NCI-H2196 treated with DMSO at 0.1 percent for 48 hours (cell line): Measurements from ENCODE around the gene DUSP23.

Experiments used
- DNase-seq: peaks from one replicate; lab custom pipeline; 2025; ENCODE audit not compliant: unreplicated experiment; lab: John Stamatoyannopoulos, UW

Gene DUSP23

DNA sequence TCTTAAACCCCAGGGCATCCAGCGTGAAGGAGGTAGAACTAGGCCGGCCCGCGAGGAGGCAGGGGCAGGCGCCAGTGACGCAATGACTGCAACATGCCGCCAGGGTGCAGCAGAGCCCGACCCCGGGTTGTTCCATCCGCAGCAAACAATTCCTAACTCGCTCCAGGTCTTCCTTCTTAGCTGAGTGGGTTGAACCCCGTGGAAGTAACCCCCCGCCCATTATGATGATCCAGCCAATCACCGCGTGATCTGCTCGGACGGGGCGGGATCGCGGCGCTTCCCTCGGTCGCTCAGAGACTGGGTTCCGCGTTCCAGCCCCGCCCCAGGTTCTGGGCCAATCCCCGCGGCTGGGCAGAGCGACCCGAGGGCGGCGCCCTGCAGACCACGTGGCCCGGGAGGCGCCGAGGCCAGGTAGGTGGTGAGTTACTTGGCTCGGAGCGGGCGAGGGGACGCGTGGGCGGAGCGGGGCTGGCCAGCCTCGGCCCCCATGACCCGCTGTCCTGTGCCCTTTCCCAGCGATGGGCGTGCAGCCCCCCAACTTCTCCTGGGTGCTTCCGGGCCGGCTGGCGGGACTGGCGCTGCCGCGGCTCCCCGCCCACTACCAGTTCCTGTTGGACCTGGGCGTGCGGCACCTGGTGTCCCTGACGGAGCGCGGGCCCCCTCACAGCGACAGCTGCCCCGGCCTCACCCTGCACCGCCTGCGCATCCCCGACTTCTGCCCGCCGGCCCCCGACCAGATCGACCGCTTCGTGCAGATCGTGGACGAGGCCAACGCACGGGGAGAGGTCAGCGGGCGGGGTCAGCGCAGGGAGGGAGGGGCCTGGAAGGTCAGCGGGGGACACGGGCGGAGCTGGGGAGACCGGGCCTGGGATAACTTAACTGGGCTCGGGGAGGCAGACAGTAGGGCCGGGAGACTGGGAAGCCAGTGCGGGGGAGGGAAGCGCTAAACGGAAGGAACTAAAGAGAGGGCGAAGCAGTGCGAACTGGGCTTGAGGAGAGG is at the start of gene DUSP23:
Gene DUSP23, plus strand, starts transcription at position 380 of the 1,000 bp plus-strand sequence. Its CDS starts 139 bp downstream, at position 519.
- DNase-seq = peak; percentile 98

DNA sequence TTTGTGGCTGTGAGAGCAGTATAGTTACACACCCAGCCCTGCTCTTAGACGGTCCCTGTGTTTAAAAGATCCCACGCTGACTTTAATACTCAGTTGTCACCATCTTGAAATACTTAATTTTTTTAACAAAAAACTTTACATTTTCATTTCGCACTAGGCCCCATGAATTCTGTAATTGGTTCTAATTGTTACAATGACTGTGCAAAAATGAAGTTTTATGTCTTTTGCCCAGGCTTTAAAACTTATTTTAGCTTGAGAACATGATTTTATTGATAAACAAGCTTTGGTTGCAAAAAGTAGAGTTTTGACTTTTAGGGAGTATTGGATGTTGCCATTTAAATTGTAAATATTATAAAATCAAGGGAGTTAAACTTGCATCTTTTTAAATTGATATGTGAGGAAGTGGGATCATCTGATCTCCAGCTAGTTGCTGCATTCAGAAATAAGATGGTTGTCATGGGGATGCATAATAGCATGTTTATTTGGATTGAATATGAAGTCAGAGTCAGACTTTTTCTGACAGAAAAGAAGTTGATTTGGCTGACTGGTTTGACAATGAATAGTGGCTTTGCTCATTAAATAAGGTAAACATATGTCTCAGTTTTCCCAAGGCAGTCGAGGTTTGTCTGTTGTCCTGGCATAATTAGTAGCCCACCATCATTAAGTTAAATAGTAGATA is 43.4 kb upstream of the DUSP23 start:
- DNase-seq = no peak

DNA sequence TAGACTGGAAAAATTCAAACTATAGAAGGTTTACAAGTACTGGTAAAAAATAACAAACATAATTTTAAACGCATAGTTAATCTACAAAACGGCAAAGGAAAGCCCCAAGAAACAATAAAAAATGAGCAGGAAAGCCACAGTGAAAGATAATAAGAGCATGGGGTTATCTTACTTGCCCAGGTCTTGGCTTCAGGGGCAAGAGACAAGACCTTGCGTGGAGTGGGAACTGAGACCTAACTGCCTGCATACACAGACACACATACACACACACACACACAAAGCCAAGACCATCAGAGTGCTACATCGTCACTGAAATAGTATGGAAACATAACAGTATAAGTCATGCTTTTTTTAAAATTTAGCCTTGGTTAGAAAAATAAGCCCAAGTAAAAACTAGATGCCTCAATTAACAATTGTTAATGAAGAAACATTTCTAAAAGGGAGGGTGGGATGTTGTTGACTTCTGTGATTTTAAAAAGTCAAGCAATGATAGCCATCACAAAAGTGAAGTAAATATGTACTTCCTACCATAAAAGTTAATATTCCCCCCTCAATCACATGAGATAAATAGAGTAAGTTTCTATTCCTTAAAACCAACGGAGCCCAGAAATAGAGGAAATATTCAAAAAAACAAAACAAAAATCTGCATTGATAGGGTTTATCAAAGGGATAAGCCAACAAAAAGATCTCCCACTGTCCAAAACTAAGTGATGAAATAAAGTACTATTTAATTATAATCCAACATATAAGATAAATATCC is 36.9 kb upstream of the DUSP23 start:
- no peak for DNase-seq

DNA sequence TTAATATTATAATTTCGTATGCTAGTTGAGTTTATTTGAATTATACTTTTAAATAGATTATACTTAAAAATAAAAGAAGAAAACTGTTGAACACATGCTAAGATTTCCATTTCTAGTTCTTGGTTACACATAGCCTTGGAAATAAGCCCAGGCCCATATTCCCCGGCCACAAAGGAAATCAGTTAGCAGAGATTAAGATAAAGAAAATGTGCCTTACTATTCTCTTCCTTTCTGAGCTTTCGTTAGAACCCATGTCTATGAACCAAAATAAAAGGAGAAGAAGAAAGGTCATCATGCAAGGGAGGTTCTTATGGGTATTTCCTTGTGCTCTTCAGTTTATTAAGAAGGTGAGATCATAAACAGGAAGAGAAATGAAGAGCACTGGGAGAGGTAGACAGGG is 34.1 kb upstream of the DUSP23 start:
- DNase-seq = no peak

DNA sequence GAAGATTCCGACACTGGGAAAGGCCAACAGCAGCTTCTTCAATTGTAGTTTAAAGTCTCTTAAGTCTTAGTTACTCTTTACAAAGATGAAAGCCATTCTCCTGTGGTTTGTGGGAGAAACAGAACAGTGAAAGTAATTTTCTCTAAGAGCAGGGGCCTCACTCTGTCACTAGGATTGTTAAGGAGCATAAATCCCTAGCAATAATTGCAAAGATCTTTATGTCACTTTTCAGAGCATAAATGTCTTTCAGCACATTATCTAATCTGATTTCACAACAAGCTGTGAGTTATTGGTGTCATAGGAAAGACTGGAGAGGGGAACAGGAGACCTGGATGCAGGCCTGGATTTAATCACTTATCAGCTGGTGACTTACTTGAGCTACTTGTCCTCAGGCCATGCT is 32.4 kb upstream of the DUSP23 start:
- DNase-seq = no peak

DNA sequence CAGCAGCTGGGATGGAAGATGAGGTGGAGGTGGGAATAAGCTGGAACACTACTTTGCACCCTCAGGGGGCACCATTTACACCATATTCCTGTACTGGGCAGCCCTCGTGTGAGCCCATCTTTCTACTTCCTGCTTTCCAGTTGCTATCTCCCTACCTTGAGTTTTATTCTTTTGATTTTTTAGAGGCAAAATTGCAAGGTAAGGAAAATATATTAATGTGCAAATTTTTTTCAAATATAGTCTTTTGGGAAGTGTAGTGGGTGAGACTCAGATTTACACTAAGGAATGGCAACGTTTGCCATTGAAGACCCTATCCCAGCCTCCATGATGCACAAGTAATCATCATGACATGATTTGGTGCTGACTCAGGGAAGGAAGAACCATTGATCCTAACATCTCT is 31.1 kb upstream of the DUSP23 start:
- DNase-seq = no peak

DNA sequence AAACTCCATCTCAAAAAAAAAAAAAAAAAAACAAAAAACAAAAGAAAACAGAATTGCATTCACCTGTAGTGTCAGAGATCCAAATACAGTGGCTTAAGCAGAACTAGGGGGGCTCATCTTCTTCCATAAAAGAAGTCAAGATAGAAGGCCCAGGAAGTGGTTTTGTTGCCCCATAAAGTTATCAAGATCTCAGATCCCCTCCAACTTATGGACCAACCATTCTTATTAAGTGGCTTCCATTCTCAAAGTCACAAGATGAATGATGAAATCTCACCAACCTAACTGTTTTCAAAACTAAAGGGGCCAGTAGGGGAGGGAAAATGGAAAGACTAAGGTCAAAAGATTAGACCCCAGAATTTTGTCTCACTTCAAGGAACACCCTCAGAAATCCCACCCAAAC is 30.1 kb upstream of the DUSP23 start:
- DNase-seq = no peak

DNA sequence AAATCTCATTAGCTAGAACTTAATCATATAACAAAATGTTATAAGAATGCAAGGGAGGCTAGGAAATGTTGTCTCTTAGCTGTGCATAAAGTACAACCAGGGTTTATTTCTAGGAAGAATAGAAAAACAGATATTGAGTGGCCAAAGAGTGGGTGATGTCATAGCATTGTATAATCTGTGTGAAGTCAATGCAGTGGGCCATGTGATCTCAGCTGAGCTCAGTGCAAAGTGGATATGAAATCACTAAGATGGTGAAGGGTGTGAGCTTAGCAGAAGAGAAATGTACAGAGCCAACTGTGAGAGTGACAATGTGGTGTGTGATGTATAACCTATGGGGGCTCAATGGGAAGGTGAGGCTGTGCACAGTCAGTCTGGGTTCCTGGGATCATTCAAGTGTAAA is 29.7 kb upstream of the DUSP23 start:
- no peak for DNase-seq

DNA sequence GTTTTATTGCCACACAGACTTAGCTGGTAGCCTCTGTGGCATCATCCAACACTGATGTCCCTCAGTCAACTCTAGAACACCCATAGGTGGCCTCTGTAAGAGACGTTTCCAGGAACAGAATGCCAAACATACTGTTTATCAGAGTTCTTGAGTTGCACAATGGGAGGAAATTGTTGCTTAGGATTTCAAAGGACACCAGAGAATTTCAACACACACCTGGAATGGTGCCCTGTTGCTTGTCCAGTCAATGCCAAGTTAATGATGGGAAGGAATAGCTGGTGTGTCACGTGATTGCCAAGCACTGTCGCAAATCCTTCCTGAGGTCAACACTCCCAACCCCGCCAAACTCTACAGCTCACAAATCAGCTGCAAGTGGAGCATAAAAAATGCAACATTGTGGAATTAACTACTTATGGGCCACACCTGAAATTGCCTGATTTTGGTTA is 28.6 kb upstream of the DUSP23 start:
- DNase-seq = no peak

DNA sequence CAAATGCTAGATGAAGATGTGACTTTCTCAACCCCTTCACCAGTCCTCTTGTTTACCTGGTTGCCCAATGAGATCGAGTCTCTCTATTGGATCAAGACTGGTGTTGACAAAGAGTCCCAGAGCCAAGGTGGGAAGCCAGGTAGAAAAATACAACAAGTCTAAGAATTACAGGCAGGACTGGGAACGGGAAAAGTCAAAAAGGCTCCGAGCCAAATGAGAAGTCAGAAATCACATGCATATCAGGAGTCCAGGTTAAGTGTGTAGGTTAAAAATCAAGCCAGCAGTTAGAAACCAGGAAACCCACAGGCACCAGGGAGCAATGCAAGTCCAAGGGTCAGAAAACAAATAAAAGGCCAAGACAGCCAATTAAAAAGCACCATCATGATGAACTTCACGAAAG is 27.4 kb upstream of the DUSP23 start:
- DNase-seq = no peak

DNA sequence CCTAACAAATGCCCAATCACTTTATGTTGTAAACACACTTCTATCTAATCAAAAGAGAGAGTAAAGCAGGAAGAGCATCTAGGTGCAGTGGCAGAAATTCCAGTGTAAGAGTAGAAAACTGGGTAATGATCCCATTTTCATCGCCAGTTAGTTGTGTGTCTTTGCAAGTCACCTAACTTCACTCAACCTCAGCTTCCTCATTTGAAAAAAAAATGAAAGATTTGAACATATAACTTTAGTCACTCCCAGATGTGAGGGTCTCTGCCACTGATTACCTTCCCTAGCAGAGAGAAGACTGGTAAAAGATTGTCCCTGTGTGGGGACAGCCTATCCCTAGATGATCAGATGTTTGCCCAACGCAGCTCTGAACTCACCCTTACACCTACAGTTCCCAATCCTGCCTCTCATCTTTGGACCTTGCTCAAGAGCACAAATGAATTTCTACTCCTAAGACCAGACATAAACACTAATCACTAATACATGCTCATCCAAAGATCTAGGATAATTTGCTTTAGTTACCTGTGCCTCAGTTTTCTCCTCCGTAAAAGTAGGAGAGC is 25.2 kb upstream of the DUSP23 start:
- no peak for DNase-seq

DNA sequence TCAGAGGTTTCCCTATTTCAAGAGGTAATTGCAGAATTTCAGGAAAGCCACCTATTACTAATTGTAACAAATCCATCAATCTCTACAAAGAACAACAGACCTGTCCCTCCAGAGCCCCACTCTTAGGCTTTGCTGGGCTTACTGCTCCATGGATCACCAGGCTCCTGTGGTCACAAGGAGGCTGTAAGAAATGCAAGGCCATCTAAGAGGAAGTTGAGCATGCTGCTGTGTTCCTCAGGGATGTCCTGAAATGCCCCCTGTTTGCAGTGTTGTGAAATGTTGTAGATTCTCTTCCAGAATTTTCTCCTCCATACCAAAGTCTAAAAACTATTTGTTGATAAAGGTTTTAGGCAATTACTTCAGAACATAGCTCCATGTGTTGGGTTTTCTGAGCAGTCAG is 24.4 kb upstream of the DUSP23 start:
- DNase-seq = no peak

DNA sequence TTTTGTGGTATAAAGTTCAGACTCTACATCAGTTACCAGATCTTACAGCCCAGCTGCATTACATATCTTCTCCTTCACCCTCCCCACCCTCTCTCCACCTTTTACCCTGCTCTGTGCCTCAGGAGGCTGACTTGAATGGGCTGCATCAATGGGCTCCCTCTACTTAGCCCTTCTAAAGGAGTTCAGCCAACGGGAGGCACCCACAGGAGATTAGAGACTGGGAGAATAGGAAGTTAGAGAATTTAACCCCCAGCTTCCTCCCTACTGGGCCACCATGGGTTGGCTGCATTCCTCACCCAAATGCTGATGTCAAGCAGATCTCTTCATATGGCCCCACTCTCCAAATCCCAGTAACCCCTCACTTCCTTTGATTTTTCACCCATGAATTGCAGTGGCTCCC is 17.1 kb upstream of the DUSP23 start:
- DNase-seq = no peak

DNA sequence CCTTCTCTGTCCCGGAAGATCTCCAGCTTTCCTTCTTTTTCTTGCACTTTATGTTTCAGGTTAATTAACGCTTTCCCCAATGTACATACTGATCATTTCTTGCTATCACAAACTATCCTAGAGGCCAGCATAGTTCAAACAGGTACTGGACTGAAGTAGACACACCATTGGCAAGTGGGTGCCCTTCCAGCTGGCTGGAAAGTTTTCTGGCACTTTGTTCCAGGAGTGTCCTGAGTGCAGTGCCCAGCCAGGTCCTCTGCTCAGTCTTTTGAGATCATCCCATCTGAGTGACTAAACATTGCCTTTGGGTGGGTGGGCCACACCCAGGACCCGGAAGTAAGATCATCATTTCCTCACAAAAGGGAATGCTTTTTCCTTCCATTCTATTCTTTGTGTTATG is 15.0 kb upstream of the DUSP23 start:
- no peak for DNase-seq

DNA sequence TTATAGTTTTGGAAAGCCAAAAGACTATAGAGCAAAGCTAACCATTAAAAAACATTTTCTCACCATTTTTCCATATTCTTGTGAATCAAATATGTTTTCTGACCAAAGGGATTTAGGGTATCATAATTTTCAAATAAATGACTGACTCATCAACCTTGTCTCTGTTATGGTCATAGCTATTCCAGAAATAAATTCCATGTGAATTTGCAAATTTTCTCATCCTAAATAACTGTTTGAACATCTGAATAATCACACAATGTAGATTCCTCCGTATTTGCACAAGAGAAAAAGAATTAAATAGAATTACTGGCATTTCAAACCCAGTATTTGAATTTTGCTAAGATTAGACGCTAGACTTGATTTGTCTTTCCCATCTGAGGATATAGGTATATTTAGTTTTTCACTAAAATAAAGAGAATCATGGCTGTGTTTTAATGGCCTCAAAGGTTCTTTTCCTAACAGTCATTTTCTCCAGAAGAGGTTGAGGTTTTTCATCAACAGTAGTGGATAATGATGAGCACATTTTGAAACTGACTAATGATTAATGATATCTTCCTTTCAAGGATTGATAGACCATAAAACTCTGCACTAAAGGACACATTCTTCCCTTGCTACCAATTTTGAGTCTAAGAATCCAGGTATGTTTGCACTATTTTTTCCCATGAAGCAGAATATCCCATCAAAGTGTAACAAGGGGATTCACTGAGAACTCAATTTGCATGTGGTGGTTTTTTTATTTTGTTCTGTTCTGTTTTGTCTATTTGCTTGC is 9.5 kb upstream of the DUSP23 start:
- DNase-seq = no peak

DNA sequence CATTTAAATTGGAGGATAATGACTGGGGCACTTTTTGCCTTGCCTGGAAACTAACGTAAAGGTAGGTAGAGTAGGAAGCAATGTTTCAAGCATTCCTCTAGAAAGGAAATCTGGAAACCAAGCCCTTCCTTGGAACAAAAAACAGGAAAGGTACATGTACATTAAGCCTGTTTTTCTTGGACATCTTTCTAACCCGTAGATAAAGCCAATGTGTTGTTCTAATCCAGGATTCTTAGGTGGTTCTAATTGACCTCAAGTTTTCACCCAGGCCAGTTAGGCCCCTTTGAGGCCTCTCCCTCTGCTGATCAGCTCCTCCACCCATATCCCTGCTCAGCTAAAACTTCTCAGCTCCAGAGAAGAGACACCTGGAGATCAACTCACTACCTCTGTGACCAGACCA is 6.3 kb upstream of the DUSP23 start:
- DNase-seq = no peak

DNA sequence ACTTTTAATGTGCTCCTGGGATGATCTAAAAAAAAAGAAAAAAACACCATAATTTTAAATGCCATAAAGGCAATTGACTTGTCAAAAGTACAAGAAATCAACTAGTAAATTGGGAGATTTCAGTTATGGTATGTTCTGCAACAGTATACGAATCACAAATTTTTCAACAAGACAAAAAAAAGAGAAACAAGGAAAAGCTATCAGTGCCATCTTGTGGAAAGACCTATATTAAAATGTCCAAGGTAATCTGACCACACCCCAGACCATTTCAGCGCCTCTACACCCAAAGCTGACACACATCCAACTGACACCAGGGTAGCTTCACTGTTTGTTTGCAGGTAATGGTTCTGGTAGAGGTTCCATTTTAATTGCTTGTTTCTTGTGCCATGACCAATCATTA is 5.0 kb upstream of the DUSP23 start:
- DNase-seq = no peak

DNA sequence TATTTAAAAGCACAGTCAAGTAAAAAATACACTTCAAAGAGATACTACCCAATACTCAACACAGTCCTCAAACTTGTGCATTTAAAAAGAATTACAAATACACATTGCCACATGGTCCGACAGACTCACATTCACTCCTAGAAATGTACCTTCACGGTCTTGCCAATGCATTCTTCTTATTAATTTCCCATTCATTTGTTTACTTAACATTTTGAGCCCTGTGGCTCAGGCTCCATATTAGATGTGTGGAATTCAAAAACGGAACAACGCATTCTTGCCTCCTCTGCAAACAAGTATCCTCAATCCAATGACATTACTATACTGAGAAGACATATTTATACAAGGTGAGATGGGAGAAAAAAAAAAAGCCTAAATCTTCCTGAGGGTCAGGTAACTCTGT is 2.5 kb upstream of the DUSP23 start:
- no peak for DNase-seq

DNA sequence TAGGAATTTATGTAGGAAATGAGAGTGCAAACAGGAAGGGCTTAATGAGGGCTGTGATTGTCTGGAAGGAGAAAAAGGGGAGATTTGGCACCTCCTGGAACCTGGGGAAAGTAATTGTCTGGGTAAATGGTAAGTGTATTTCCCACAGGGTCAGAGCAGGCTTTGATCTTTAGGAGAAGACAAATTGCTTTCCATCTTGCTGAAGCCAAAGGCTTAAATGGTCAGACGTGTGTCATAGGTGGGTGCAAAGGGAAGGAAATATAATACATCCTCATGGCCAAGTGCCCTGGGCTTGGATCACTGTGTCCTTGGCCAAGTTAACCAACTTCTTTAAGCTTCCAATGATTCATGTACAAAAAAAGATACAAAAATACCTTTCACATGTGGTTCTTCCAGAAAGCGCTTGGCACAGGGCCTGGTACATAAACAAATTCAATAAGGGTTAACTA is 1.3 kb upstream of the DUSP23 start:
- DNase-seq = no peak

DNA sequence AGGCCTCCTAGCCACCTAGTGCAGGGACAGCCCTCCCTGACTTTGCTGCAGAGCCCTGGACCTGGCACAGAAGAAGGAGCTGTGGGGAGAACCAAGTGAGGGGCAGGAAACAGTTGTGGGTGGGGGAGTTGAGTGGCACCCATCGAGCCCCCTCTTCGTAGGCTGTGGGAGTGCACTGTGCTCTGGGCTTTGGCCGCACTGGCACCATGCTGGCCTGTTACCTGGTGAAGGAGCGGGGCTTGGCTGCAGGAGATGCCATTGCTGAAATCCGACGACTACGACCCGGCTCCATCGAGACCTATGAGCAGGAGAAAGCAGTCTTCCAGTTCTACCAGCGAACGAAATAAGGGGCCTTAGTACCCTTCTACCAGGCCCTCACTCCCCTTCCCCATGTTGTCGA is 1.2 kb downstream of the DUSP23 start:
- DNase-seq = no peak
